OCI-LY1 (cell line): ENCODE results near the gene CYYR1.

Experiments used
- EZH2 ChIP-seq: fragments of 200-600 bp; sonication (generic), shearing (Covaris generic); IDR thresholded peaks from 2 replicates; pipeline ENCODE4 v1.8.0; 2017; ENCODE audit warnings: borderline replicate concordance, mixed run types, mild to moderate bottlenecking, antibody characterized with exemption, low read length, moderate library complexity, mixed read lengths
- TF ChIP-seq, protein P1 (sequence below): fragments of 200-600 bp; sonication (generic), shearing (Covaris generic); IDR thresholded peaks from 2 replicates; pipeline ENCODE4 v1.5.1; 2017; ENCODE audit warnings: mild to moderate bottlenecking, antibody characterized with exemption, low read length, moderate library complexity, mixed read lengths

DNA sequence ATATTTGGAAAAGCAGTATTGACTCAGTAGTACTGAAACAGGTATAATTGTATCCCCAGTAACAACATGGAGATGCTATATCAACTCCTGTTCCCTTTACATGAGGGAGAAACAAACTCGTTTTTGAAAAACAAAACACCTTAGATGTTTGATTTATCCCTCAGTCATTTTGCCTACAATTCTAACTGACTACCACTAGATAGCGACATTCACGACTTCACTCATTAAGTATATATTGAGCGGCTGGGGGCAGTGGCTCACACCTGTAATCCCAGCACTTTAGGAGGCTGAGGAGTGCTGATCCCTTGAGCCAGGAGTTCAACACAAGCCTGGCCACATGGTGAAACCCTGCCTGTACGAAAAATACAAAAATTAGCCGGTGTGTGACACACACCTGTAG, 83.3 kb downstream of the CYYR1 start:
- TF ChIP-seq, protein P1, sequence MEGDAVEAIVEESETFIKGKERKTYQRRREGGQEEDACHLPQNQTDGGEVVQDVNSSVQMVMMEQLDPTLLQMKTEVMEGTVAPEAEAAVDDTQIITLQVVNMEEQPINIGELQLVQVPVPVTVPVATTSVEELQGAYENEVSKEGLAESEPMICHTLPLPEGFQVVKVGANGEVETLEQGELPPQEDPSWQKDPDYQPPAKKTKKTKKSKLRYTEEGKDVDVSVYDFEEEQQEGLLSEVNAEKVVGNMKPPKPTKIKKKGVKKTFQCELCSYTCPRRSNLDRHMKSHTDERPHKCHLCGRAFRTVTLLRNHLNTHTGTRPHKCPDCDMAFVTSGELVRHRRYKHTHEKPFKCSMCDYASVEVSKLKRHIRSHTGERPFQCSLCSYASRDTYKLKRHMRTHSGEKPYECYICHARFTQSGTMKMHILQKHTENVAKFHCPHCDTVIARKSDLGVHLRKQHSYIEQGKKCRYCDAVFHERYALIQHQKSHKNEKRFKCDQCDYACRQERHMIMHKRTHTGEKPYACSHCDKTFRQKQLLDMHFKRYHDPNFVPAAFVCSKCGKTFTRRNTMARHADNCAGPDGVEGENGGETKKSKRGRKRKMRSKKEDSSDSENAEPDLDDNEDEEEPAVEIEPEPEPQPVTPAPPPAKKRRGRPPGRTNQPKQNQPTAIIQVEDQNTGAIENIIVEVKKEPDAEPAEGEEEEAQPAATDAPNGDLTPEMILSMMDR: peak; percentile 40; the same call in 1 of the 2 replicates
- TF ChIP-seq EZH2: no peak
